ENCODE measurements around the gene RALGPS2. TPM values are rescaled to one million over a fixed set of nuclear protein-coding genes. Genes with fewer than 3 reads are reported as not detected.

Gene RALGPS2
- total RNA-seq, 1 experiment from 2014 or later: 16.5 TPM

- no peak for DNase-seq (ENCODE audit: low spot score)
These were observed 194.5 kb downstream of the RALGPS2 start for GRCh38 chr1:178919581-178919980.

GRCh38 chr1:178921499-178921898 is 196.5 kb downstream of the RALGPS2 start:
- DNase-seq (ENCODE audit: low spot score): no peak

GRCh38 chr1:178923512-178923911 is 198.5 kb downstream of the RALGPS2 start:
- DNase-seq (ENCODE audit: low spot score): no peak

GRCh38 chr1:178926046-178926445 is 201.0 kb downstream of the RALGPS2 start:
- no peak for DNase-seq (ENCODE audit: low spot score)

- DNase-seq (ENCODE audit: low spot score): no peak
These were observed 202.0 kb downstream of the RALGPS2 start for GRCh38 chr1:178927003-178927402.

DNA sequence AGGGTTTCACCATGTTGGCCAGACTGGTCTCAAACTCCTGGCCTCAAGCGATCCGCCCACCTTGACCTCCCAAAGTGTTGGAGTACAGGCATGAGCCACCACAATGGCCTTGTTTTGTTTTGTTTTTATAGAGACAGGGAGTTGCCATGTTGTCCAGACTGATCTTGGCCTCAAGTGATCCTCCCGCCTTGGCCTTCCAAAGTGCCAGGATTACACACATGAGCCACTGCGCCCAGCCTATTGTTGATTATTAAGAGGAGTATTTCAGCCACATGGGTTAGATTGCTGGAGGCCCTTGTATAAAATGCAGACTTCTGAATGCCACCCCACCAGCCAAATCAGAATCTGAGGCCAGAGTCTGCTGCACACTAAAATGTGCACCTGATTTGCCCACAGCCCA is 203.0 kb downstream of the RALGPS2 start:
- no peak for DNase-seq (ENCODE audit: low spot score)

- DNase-seq (ENCODE audit: low spot score): no peak
These were observed 203.9 kb downstream of the RALGPS2 start for GRCh38 chr1:178928976-178929375.

GRCh38 chr1:178931858-178932551 is 207.0 kb downstream of the RALGPS2 start:
- no peak for DNase-seq (ENCODE audit: low spot score)

DNA sequence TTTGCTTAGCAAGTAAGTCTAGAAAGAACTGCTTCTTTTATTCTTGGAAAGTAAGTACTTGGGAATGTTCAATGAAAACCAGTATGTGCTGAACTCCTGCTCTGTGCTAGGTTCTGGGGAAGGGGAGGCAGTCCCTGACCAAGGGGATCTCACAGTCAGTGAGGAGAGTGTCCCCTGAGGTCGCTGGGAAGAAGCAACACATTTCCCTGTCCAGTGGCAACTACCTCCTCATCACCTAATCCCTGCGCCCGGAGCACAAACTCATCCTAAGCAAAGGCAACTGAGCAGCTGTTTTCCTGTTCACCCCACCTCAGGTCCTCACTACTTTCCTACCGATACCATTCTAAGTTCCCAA is 207.5 kb downstream of the RALGPS2 start:
- DNase-seq (ENCODE audit: low spot score): no peak

- DNase-seq (ENCODE audit: low spot score): no peak
These were observed 208.1 kb downstream of the RALGPS2 start for GRCh38 chr1:178933105-178933561.

- no peak for DNase-seq (ENCODE audit: low spot score)
These were observed 208.9 kb downstream of the RALGPS2 start for GRCh38 chr1:178933709-178934490.

DNA sequence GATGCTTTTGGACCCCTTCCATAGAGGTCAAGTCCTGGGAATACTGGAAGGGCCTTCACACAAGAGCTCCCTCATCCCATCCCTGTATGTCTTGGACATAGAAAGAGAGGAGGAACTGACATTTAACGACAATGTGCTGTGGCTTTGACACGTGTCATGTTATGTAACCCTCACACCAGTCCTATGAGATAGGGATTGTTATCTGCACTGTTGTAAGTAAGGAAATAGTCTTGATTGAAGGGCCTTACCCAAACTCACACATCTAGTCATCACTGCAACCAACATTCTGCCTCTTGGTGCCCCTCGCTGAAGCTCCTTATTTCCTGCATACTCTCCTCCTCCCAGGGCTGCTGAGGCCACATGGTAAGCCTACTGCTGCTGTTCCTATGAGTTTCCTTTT is 209.5 kb downstream of the RALGPS2 start:
- DNase-seq (ENCODE audit: low spot score): no peak

DNA sequence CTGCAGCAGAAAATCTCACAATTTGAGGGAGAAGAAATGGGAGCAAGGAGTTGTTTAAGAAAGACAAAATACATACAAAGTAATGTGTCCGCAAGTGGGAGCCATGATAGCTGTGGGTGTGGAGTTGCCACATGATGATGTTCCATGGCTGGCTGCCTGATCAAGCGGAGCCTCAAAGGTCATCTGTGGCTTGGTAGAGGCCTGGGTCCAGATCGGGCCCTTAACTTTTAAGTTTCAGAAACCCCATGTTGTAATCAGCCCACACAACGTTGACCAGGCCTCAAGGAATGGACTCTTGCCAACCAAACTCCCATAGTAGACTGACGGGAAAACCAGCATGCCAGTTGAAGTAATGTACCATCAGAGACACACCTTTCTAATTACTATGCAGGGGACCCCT is 210.6 kb downstream of the RALGPS2 start:
- DNase-seq (ENCODE audit: low spot score): no peak

GRCh38 chr1:178937695-178938094 is 212.7 kb downstream of the RALGPS2 start:
- no peak for DNase-seq (ENCODE audit: low spot score)

DNA sequence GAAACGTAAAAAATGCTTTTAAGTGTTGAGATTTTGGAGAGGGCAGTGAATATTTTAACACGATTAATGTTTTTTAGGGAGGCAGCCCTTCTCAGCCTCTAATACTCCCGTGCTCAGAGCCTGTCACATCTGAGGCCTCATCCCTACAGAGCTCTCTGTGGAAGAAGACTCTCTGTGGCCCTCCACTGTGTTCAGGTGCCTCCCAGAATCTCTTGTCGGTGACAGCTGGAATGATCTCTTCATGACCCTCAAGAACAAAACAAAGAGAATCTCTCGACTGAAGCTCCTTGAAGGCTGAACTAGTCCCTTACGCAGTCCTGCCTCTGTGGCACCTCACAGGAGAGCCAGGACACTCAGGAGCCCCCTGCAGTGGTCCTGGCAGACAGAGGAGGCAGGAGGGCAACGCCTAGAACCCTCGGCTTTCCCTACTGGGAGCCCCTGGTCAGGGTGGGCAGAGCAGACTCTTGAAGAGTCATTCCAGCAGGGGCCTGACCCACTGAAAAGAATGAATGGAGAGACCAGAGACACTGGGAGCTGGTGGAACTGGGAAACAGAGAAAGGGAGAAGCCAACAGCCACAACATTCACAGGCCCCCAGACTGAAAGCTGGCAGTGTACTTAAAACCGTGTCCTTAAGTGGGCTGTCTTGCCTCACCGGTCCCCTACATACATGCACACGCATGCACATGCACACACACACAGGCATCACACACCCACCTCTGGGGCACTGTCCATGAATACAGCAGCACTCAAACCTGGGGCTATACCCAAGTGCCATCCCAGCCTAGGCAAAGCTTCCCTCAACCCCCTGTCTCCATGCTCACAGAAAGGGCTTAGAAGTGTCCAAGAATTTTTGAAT is 213.3 kb downstream of the RALGPS2 start:
- DNase-seq (ENCODE audit: low spot score): no peak

GRCh38 chr1:178938959-178939317 is 213.9 kb downstream of the RALGPS2 start:
- peak; percentile 8 for DNase-seq (ENCODE audit: low spot score)

DNA sequence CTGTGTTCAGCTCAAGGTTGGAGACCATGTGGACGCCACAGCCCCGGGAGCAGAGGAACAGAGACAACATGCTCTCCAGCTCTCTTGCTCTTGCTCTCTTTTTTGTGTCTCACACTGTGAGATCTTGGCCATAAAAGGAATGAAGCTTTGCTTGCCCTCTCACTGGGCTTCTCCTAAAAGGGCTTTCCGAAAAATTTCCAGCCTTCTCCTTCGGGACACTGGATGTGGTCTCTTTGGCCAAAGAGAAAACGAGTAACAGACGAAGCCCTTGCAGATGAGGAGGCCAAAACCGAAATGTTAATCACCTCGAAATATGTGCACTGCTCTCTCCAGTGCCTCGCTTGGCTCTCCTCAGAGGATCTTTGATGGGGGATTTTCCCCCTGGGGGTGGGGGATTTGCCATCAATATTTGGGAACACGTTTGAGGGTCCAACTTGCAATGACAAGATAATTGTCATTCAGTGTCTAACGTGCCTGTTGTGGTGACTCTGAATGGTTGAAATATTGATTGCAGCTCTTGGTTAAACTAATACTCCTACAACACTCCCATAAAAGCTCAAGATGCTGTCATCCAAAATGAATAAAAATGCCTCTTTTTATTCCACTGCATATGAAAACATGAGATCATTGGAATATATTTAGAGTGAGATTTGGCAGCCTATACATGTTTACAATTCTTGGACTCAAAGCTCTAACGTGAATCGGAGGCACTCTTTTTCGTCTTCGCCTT is 214.5 kb downstream of the RALGPS2 start:
- no peak for DNase-seq (ENCODE audit: low spot score)

GRCh38 chr1:178940068-178940765 is 215.2 kb downstream of the RALGPS2 start:
- no peak for DNase-seq (ENCODE audit: low spot score)

DNA sequence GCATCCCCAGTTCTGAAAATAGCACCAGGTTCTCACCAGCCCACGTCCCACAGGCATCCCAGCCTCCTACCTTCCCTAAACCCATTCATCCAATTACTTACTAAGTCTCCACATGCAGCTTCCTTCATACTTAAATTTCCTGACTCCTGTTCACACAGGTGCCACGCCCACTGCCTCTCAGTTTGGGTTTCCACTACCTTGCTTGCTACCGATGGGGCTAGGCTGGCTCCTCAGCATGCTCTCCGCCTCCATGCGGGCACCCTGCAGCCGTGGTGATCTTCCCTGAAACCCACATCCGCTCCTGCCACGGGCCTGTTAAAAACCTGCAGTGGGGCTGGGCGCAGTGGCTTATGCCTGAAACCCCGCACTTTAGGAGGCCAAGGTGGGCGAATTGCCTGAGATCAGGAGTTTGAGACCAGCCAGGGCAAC is 216.2 kb downstream of the RALGPS2 start:
- no peak for DNase-seq (ENCODE audit: low spot score)

GRCh38 chr1:178941849-178942248 is 216.8 kb downstream of the RALGPS2 start:
- DNase-seq (ENCODE audit: low spot score): no peak

All from A172 (cell line).